ENCODE measurements around the gene YWHAE.
"Not testable (repeated sequence)": the region's sequence is repeated elsewhere in the genome, so short reads cannot be mapped to it uniquely, and the experiment has no call there.

The YWHAE gene

DNA sequence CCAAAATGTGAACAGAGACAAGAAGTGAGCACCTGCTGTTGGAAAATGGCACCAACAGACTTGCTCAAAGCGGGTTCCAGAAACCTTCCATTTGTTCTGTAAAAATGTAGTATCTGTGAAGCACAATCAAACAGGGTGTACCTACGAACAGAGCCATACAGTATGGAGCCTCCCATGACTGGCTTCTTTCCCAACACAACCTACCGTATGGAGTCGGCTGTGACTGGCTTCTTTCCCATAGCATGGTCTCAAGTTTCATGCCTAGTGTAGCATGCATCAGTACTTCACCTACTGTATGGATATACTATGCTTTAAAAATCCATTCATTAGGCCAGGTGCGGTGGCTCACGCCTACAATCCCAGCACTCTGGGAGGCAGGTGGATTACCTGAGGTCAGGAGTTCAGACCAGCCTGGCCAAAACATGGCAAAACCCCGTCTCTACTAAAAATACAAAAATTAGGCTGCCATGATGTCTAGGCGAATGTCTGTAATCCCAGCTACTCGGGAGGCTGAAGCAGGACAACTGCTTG, 26.2 kb downstream of the YWHAE start:
- no peak for DNase-seq

DNA sequence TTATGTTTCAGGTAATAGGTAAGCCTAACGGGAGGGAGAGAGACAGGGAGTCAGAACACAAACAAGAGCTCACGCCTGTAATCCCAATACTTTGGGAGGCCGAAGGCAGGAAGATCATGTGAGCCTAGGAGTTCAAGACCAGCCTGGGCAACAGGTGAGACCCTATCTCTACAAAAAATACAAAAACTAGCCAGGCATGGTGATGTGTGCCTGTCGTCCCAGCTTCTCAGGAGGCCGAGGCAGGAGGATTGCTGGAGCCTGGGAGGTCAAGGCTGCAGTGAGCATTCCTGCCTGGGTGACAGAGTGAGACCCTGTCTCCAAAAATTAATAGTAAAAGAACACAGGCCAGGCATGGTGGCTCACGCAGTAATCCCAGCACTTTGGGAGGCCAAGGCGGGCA, 27.4 kb downstream of the YWHAE start:
- no peak for DNase-seq

DNA sequence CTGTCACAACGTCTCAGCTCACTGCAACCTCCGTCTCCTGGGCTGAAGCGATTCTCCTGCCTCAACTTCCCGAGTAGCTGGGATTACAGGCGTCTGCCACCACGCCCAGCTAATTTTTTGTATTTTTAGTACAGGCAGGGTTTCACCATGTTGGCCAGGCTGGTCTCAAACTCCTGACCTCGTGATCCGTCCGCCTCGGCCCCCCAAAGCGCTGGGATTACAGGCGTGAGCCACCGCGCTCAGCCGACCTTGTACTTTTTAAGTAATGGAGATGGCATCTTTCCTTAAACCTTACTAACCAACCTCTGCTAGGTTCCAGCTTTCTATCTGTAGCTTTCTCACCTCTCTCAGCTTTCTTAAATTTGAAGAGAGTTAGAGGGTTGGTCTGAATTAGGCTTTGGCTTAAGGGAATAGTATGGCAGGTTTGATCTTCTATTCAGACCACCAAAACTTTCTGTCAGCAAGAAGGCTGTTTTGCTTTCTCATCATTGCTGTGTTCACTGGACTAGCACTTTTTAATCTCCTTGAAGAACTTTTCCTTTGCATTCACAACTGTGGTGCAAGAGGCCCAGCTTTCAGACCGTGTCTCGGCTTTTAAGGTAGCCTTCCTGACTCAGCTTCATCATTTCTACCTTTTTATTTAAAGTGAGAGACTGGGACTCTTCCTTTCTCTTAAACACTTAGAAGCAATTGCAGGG, 28.0 kb downstream of the YWHAE start:
- no peak for DNase-seq

DNA sequence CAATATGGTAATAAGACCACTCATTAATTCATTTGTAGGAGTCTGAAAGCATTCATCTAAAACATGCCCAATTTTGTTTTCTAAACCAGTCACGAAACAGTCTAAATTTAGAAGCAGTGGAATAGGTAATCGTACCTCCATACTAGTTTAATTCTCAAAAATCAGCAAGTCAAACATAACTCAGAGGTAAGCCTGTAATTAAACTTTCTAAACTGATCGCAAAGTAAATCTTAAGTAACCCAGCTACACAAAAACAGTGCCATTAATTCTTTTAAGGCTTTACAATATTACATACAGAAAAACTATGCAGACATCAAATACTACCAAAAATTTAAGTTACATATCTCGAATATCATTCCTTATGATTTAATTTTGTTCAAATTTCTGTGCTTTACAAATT, 31.4 kb downstream of the YWHAE start:
- no peak for DNase-seq

DNA sequence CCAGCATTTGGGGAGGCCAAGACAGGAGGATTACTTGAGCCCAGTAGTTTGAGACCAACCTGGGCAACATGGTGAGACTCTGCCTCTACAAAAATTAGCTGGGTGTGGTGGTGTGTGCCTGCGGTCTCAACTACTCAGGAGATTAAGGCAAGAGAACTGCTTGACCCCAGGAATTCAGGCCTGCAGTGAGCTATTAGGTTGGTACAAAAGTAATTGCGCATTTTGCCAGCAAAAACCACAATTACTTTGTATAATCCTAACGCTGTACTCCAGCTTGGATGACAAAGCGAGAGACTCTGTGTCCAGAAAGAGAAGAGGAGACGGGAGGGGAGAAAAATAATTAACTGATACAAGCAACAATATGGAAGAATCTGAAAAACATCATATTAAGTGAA, 32.7 kb downstream of the YWHAE start:
- no peak for DNase-seq

DNA sequence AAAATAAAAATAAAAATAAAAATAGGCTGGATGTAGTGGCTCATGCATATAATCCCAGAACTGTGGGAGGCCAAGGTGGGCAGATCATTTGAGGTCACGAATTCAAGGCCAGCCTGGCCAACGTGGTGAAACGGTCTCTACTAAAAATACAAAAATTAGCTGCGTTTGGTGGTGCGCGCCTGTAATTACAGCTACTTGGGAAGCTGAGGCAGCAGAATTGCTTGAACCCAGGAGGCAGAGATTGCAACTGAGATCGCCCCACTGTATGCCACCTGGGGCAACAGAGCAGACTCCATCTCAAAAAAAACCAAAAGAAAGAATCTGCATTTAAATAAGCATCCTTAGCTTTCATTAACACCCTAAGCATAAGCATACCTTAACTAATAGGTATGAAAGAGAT, 33.8 kb downstream of the YWHAE start:
- DNase-seq = no peak

DNA sequence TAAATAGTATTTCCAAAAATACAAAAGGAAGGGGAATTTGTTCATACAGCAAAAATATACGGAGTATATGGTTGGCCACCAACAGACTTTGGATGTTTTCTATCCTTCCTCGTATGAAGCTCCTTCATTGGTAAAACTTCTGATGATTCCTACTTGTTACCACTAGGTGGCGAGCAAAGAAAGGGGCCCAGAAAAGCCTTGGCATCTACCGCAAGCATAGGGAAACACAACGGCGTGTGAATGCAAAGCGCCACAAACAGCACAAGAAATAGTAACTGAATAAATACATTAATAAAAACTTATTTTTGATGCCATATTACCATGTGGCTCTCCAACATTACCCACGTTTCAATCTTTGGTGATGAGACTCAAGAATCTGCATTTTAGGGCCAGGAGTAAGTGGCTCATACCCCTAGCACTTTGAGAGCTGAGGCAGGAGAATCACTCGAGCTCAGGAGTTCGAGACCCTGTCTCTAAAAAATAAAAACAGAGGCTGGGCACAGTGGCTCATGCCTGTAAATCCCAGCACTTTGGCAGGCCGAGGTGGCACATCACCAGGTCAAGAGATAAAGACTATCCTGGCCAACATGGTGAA, 34.5 kb downstream of the YWHAE start:
- peak; percentile 56 for DNase-seq

DNA sequence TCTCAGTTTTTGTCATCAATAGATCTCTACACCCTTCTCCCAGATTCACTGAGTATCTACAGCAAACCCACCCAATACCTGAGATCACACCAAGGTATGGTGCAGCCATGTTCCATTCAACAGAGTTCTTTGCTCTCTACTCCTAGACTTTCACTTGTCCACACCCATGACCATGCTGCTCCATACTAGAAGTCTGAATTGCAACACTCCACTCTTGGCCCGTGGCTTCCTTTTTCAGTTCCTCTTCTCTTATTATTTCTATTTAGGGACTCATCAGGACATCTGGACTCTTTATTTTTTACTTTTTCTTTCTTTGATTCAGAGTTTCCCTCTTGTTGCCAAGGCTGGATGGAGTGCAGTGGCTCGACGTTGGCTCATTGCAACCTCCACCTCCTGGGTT, 37.1 kb downstream of the YWHAE start:
- no peak for DNase-seq

DNA sequence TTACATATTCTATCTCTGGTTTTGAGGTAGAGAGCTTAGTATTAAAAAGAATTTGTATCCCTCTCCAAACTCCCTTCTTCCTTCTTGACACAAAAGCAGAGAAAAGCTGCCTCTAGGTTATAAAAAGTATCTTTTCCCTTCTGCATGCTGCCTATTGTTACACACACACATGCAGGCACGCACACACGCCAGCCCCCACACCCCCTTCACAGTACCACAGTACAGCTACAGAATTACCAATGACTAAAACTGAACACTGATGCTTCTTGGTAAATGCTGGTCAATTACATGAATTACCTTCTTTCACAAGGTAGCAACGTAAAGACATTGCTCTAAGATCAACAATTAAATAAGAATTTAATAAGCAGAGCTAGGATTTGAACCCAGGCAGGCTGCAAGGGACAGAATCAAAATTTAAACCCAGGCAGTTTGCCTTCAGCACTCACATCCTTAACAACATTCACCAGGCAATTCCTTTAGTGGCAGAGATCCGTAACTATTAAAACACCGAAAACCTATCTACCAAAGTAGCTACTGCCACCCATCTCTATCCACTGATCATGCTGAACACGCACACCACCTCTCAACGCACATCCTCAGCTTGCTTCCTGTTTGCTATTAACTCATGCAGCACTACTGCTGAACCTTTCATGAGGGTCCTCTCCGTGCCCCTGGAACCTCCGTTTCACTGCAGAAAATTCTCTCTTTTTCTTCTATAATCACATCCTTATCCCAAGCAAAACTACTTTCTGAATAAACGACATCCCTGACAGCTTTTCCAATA, 37.8 kb downstream of the YWHAE start:
- DNase-seq = no peak

DNA sequence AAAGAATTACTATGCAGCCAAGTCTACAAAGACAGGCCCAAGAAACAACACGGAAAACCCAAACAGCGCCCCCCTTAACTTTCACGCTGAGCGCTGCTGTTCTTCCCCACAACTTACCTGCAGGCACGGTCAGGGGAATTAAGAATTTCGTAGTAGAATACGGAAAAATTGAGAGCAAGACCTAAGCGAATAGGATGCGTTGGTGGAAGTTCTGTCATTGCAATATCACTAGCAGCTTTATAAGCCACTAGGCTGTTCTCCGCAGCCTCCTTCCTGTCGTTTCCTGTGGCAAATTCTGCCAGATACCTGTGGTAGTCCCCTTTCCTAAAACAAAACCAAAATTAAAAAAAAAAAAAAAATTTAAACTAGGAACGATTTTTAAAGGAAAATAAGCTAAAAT, 39.0 kb downstream of the YWHAE start:
- no peak for DNase-seq

DNA sequence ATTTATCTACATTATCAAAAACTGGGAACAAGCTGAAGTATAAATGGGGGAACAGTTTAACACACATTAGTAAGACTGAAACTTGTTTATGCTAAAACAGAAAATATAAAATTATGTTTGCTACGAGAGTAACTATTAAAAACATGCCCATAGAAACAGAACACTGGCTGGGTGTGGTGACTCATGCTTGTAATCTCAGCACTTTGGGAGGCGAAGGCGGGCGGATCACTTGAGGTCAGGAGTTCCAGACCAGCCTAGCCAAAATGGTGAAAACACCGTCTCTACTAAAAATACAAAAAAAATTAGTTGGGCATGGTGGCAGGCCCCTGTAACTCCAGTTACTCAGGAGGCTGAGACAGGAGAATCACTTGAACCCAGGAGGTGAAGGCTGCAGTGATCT, 39.7 kb downstream of the YWHAE start:
- DNase-seq = not testable (repeated sequence)

DNA sequence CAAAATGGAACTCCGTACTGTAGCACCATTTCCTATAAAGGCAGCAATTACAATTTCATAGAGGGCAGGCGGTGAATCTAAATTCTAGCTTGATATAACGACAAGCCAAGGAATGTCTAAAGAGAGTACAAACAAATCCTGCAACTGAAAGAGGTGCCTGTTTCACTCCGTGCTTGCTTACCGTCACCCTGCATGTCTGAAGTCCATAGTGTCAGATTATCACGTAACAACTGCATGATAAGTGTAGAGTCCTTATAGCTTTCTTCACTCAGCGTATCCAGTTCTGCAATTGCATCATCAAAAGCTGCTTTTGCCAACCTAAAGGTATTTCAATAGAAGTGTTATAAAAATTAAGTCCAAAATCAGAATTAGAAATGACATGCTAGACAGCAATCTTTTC, 46.0 kb downstream of the YWHAE start:
- no peak for DNase-seq

DNA sequence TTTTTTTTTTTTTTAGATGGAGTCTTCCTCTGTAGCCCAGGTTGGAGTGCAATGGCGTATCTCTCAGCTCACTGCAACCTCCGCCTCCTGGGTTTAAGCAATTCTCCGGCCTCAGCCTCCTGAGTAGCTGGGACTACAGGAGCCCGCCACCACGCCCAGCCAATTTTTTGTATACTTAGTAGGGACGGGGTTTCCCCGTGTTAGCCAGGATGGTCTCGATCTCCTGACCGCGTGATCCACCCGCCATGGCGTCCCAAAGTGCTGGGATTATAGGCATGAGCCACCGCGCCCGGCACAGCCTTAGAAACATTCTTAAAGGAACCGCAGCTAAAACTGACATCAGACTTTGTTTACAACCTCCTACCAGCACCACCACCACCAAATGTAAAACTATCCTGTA, 47.5 kb downstream of the YWHAE start:
- DNase-seq = not testable (repeated sequence)

DNA sequence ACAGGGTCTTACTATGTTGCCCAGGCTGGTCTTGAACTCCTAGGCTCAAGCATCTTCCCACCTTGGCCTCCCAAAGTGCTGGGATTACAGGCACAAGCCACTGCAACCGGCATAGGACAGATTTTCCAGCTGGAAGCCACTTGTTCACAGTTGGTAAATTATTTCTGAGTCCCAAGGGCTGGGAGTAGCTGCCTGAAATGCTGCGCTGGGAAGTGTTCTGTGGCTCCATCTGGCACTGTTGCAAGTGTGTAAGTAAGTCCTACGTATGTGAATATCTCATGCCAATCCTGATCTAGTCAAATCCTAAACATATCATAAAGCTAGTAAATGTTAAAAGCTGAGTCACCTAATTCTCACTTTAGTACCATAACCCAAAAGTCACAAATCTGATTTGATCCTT, 48.1 kb downstream of the YWHAE start:
- no peak for DNase-seq

DNA sequence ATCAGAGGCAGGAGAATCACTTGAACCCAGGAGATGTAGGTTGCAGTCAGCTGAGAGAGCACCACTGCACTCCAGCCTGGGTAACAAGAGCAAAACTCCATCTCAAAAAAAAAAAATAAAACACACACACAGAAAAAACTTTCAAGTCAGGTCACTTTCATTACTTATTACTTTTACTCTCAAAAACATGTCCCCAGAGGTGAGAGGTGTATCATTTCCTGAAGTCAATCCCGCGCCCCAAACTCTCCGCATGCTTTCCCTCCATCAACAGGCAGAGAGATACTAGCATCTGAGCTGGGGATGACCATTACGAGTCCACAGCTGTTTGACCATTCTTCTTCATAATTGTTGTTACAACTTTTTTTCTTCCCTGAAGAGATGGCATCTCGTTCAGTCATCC, 48.7 kb downstream of the YWHAE start:
- DNase-seq = no peak

DNA sequence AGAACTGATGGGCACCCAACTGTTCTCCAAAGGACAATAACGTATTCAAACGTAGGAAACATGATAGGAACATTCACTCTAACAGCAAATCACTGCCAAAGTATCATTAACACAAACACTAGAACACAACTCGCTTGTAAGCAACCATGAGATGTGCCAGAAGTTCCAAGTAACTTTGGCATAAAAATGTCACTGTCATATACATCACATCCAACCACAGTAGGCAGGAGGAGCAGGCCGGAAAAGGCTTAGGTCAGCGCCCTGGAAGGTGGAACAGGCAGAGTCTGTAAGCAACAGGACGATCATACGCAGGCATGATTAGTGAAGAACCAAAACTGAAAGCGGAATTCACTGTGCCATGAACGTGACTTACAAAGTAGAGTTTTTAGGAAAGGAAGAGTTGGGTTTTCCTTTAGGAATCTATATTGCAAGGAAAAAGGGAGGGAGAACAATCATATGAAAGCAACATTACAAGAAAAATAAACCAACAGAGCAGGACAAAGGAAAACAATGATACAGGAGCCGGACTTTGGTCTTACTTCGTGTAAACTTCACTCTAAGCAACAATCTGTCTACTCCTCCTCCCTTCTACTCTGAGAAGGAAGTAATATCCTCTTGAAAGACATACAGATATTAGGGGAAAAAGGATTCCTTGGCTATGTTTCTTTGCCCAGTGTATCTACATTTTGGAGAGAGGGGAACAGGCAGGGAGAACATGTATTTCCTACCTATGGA, 52.3 kb downstream of the YWHAE start:
- DNase-seq = no peak

DNA sequence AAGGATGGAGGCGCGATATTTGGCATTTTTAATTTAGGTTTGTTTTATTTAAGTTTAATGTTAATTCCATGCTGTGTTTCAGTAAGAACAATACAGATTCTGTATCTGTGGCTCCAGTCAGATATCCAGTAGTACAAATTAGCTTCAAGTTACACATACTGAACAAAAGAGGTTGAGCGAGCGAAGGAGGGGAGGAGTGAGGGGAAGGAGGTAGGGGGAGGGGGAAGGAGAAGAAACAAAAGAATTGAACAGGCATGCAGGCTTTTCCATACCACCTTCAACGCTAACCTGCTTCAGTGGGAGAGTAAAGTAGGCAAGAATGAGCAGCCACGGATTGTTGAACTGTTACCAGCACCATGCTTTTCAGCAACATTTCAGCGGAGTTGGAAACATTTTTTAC, 55.5 kb downstream of the YWHAE start:
- DNase-seq = no peak

DNA sequence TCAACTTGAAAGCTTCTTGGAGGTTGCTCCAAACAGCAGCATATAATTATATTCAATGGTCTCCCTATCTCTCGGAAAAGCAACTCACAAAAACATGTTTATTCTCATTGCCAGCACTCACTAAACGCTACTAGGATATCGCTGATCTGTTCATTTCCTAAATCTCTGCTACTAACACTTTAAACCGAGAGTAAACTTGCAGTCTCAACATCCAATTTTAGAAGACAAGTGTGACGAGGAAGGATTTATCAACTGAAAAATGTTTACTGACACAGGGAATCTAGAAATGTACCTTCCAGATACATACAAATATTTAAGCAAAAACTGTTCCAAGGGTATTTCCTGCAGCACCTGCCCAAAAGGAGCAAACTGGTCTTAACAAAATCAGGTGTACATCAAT, 56.5 kb downstream of the YWHAE start:
- DNase-seq = no peak

DNA sequence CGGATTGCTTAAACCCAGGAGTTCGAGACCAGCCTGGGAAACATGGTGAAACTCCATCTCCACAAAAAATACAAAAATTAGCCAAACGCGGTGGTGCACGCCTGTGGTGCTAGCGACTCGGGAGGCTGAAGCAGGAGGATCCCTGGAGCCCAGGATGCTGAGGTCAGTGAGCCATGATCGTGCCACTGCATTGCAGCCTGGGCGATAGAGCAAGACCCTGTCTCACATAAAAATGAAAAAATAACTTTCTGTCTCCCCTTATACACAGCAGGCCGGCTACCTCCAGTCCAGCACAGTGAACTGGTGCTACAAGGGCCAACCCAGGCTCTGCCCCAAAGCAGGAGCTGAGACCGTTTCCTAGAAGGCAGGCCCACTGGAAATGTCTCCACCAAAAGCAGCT, 59.7 kb downstream of the YWHAE start:
- DNase-seq = no peak

DNA sequence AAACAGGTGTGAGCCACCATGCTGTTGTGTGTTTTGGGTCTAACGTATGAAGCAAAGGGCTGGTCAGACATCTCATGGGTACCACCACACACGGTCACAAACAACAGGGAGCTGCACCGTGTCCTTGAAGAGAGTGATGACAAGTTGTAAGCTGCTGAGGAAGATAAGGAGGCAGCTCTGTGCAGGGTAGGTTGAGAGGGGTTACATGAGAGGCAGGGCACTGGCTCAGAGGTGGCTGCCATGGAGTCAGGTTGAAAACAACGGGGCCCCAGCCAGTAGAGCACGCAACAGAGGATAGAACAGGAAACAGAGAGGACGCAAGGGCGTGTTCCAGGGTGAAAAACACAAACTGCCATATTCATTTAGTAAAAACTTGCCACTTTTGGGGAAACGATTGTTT, 68.3 kb downstream of the YWHAE start:
- DNase-seq = no peak

DNA sequence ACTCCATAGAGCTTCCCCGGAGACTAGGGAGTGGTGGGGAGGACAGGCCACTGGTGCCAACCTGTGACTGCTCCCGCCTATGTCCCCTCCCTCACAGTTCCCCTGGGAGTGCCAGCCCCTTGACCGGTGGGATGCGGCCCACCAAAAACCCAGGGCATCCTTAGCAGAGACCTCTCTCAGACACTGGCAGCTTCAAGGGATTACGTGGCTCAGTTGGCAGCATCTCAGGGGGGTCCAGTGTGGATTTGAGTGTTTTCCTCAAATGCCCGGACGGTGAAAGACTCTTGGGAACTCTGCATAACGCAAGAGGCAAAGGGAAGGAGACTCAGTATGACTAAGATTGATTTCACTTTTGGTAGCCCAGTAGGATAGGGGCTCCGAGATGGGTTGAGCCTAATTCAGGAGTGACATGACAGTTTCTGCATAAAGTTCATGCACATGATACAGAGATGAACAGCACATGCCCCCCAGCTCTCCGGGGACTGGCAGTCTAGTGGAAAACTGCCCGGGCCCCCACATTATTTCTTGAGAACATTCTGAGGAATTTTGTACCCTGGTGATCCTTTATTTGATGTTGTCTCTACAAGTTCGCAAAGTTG, 70.2 kb downstream of the YWHAE start:
- DNase-seq = no peak

DNA sequence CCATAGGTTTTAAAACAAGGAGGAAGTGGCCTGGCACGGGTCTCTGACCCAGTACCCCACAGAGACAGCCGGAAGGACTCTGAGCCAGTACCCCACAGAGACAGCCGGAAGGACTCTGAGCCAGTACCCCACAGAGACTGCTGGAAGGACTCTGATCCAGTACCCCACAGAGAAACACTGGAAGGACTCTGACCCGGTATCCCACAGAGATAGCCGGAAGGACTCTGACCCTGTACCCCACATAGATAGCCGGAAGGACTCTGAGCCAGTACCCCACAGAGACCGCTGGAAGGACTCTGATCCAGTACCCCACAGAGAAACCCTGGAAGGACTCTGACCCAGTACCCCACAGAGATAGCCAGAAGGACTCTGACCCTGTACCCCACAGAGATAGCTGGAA, 71.6 kb downstream of the YWHAE start:
- no peak for DNase-seq

DNA sequence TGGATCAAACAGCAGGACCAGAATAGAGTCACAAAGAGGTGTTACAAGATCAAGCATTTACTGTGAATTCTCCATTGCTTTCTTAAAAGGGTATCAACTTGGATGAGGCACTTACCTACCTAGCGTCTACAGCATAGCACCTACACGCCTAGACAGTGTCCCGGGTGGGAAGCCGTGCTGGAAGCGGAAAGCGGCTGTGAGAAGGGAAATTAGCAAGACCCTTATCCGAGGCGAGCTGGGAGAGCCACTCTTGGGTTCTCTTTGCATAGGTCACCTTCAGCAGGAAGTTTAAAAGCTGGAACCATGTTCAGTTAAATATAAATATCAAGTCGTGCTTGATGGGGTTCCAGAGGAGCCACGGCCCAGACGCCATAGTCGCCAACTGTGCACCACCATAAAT, 74.3 kb downstream of the YWHAE start:
- no peak for DNase-seq

All from right forelimb (tissue), 1 donor.